Stomach (tissue), 9 donors: ENCODE data around the gene ARID1B. TPM values are rescaled to one million over a fixed set of nuclear protein-coding genes. Genes with fewer than 3 reads are reported as not detected.
"Not testable (repeated sequence)": the region's sequence is repeated elsewhere in the genome, so short reads cannot be mapped to it uniquely, and the experiment has no call there.

ENCODE experiments used
- DNase-seq, 2 donors: peaks; one replicate each; pipeline versions ENCODE4 v3.0.0 to v3.0.0-alpha.2; 2013 to 2019
- H3K27ac ChIP-seq, 5 donors: fragments of 200-600 bp in 4 of 5; sonication (generic) in 4 of 5; one replicate each; pipeline ENCODE4 v1.5.1; 2013 to 2019; ENCODE audit warnings: mild to moderate bottlenecking in 1 of 5, moderate library complexity in 1 of 5
- H3K27me3 ChIP-seq, 3 donors: fragments of 200-600 bp; sonication (generic); one replicate each; pipeline ENCODE4 v1.5.1; 2017 to 2019; ENCODE audit warnings: mixed run types in 1 of 3
- H3K36me3 ChIP-seq, 4 donors: fragments of 200-600 bp; sonication (generic); 1 replicate in 3 of 4; 2 replicates in 1 of 4; pipeline ENCODE4 v1.5.1; 2016 to 2019
- H3K4me1 ChIP-seq, 4 donors: fragments of 200-600 bp; sonication (generic); one replicate each; pipeline ENCODE4 v1.5.1; 2016 to 2019
- H3K4me3 ChIP-seq, 4 donors: fragments of 200-600 bp; sonication (generic) in 3 of 4; one replicate each; pipeline ENCODE4 v1.5.1; 2016 to 2019; ENCODE audit warnings: mild to moderate bottlenecking in 1 of 4
- H3K9me3 ChIP-seq, 4 donors: fragments of 200-600 bp; sonication (generic); one replicate each; pipeline ENCODE4 v1.5.1; 2016 to 2019
- EP300 ChIP-seq: sonication (generic); formaldehyde crosslinking; IDR thresholded peaks from one replicate; pipeline ENCODE4 v1.6.1; 2017; ENCODE audit warnings: antibody characterized with exemption
- POLR2A ChIP-seq, 4 donors: fragments of 450-650 bp; IDR thresholded peaks; one replicate each; pipeline ENCODE4 v1.6.1; 2016; ENCODE audit warnings: antibody characterized with exemption in 4 of 4, control low read depth in 2 of 4, mild to moderate bottlenecking in 1 of 4, moderate library complexity in 1 of 4
- POLR2AphosphoS5 ChIP-seq, 3 donors: sonication (generic); formaldehyde crosslinking; IDR thresholded peaks; one replicate each; pipeline ENCODE4 v1.6.1; 2016; ENCODE audit warnings: antibody characterized with exemption in 3 of 3
- WGBS, 5 donors: extraction: QIAGEN DNeasy Blood & Tissue Kit in 3 of 5; methylation state at CpG; one replicate each; pipeline versions ENCODE4 v1.1.5 to v1.1.7; 2013 to 2018; 5-methylcytosine and 5-hydroxymethylcytosine counted together
- intact Hi-C: fragments of 100-400 bp; cut with DNase I; formaldehyde crosslinking; loops from one replicate; pipeline ENCODE4 v1.15.1; 2023; ENCODE audit warnings: low total_unique reads
- polyA plus RNA-seq, 3 donors: library from polyadenylated mRNA; stranded (reverse); fragments of 200-250 nt; gene quantifications; one replicate each; pipeline ENCODE4 v1.2.3, GENCODE V29; 2013
- total RNA-seq, 5 donors: library from RNA; depleted of rRNA; stranded (reverse); fragments of >200 nt; gene quantifications; one replicate each; pipeline versions ENCODE4 v1.1.0 to v1.2.3, GENCODE V29; 2014 to 2016
- TF ChIP-seq, protein P1 (sequence below), 7 experiments: fragments of 450-650 bp in 4 of 7; fragments of 200-600 bp in 3 of 7; sonication (generic) in 3 of 7; IDR thresholded peaks; one replicate each; pipeline ENCODE4 v1.5.1; 2016 to 2019; ENCODE audit warnings: antibody characterized with exemption in 7 of 7, control low read depth in 2 of 7, mild to moderate bottlenecking in 1 of 7
- donor health status: healthy with polysubstance abuse.
- donor health status: Bipolar disorder and iron deficiency.
- donor health status: healthy.

Gene ARID1B
- total and polyA plus RNA-seq, 8 donors = 8.8 to 183 (median 48.3) TPM

DNA sequence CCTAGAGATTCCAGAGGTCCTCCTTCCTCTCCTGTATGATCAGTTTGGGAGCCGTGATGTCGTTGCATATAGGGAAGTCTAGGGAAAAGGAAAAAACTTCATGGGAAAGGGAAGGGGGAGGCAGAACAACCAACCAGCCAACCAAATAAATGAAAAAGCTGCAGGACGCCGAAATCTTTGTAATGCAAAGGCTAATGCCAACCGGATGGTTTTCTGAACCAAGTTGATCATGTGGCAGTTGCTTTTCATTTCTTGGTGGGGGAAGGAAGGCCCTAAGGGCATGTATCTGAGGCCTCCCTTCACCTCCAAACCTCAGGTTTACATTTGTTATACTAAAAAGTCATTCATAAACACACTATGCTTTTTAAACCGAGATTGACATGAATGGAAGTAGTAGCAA is 167.2 kb downstream of the ARID1B start:
- no peaks in the 10 kb centered on the region for H3K9me3 ChIP-seq
- TF ChIP-seq EP300 (no peak), POLR2AphosphoS5 (IDR thresholded peaks at IDR 0.05) (no peak)
- H3K4me1 ChIP-seq = peaks cover 20 to 73% (median 38%) of the 10 kb centered on the region in 4 donors
- 88 to 97% (median 97%) methylated on average over 6 of the region's 6 CpGs for WGBS, 5 donors
- intact Hi-C loops = no loop called here
- no peaks in the 10 kb centered on the region for H3K27me3 ChIP-seq
- H3K4me3 ChIP-seq = no peak overlapping the region
- no peak overlapping the region for H3K27ac ChIP-seq
- DNase-seq = no peak
- no peaks in the 10 kb centered on the region for H3K36me3 ChIP-seq

DNA sequence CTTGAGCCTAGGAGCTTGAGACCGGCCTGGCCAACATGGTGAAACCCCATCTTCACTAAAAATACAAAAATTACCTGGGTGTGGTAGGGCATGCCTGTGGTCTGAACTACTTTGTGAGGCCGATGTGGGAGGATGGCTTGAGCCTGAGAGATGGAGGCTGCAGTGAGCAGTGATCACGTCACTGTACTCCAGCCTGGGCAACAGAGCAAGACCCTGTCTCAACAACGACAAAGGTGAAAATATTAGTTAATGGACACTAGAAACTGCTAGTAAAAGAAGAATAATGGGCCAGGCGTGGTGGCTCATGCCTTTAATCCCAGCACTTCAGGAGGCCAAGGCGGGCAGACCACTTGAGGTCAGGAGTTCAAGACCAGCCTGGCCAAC is 168.6 kb downstream of the ARID1B start:
- H3K9me3 ChIP-seq, DNase-seq, H3K27ac ChIP-seq, H3K4me3 ChIP-seq, H3K36me3 ChIP-seq, intact Hi-C loops, H3K27me3 ChIP-seq: not testable (repeated sequence)
- peaks cover 16 to 72% (median 33%) of the 10 kb centered on the region in 4 donors for H3K4me1 ChIP-seq
- 95 to 99% (median 97%) methylated on average over 6 of the region's 6 CpGs for WGBS, 5 donors

DNA sequence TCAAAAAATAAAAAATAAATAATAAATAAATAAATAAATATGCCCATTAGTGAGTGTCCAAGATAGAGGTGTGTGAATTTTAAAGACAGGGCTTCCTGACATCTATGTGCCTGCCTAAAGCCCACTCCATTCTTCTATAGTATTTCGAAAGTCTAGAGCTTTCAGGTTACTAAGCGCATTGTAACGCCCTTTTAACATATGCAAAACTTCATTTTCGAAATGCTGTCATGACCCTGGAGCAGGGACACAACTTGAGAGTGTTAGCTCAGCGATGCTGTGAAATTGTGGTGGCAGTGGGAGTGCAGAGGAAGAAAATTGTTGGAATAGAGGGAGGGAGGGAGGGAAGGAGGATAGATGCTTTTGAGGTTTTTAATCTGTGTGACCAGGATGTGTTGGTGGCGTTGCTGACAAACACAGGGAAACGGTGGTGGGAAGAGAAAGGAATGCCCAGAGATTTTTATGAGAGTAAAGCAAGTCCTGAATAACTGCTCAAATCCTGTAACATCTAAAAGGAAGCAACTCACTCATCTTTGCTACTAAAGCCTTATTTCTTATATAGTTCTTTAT is 169.3 kb downstream of the ARID1B start:
- TF ChIP-seq EP300 (no peak), POLR2AphosphoS5 (IDR thresholded peaks at IDR 0.05) (no peak), POLR2A (IDR thresholded peaks at IDR 0.05) (no peak)
- TF ChIP-seq, protein P1, sequence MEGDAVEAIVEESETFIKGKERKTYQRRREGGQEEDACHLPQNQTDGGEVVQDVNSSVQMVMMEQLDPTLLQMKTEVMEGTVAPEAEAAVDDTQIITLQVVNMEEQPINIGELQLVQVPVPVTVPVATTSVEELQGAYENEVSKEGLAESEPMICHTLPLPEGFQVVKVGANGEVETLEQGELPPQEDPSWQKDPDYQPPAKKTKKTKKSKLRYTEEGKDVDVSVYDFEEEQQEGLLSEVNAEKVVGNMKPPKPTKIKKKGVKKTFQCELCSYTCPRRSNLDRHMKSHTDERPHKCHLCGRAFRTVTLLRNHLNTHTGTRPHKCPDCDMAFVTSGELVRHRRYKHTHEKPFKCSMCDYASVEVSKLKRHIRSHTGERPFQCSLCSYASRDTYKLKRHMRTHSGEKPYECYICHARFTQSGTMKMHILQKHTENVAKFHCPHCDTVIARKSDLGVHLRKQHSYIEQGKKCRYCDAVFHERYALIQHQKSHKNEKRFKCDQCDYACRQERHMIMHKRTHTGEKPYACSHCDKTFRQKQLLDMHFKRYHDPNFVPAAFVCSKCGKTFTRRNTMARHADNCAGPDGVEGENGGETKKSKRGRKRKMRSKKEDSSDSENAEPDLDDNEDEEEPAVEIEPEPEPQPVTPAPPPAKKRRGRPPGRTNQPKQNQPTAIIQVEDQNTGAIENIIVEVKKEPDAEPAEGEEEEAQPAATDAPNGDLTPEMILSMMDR (IDR thresholded peaks at IDR 0.05) = no peak
- no peak overlapping the region for H3K4me3 ChIP-seq
- H3K27me3 ChIP-seq = no peaks in the 10 kb centered on the region
- no peak for DNase-seq
- peaks cover 9 to 71% (median 30%) of the 10 kb centered on the region in 4 donors for H3K4me1 ChIP-seq
- H3K9me3 ChIP-seq = no peaks in the 10 kb centered on the region
- H3K27ac ChIP-seq = no peak overlapping the region
- no peaks in the 10 kb centered on the region for H3K36me3 ChIP-seq
- 82 to 90% (median 89%) methylated on average over 7 of the region's 7 CpGs for WGBS, 5 donors
- intact Hi-C loops = no loop called here

DNA sequence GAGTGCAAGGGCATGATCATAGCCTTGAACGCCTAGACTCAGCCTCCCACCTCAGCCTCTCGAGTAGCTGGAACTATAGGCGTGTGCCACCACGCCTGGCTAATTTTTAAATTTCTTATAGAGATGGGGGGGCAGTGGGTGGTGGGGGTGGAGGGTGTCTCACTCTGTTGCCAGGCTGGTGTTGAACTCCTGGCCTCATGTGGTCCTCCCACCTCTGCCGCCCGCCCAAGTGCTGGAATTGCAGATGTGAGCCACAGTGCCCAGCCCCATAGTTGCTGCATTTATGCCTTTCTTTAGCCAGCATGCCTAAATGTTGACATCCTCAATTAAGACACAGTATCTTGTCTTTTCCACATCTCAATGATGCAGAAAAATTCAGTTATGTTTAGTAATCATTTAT is 171.1 kb downstream of the ARID1B start:
- no peaks in the 10 kb centered on the region for H3K36me3 ChIP-seq
- no peak overlapping the region for H3K27ac ChIP-seq
- H3K9me3 ChIP-seq = no peaks in the 10 kb centered on the region
- intact Hi-C loops = no loop called here
- H3K27me3 ChIP-seq = no peaks in the 10 kb centered on the region
- 94 to 97% (median 96%) methylated on average over 6 of the region's 6 CpGs for WGBS, 5 donors
- TF ChIP-seq POLR2A (IDR thresholded peaks at IDR 0.05) = no peak
- no peak for TF ChIP-seq EP300
- TF ChIP-seq, protein P1 (IDR thresholded peaks at IDR 0.05) = no peak
- TF ChIP-seq POLR2AphosphoS5 (IDR thresholded peaks at IDR 0.05) = no peak
- H3K4me3 ChIP-seq = no peak overlapping the region
- no peak for DNase-seq
- H3K4me1 ChIP-seq = peaks cover 8 to 64% (median 30%) of the 10 kb centered on the region in 4 donors

DNA sequence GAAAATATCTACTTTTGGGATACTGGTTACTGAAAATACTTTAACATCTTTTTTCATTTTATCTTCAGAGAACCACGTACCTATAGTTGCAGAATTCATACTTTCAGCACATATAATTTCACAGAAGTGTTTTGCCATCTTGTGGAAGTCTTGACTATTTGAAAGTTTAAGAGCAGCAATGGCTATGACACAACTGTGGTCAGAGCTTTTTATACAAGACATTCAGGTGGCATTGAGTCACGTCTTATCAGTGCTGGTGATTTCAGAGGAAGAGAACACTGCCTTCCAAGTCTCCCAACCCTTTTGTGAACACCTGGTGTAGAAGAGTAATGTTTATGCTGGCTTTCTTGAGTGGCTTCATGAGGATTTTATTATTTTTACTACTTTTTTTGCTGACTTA is 171.6 kb downstream of the ARID1B start:
- no peak for DNase-seq
- no peaks in the 10 kb centered on the region for H3K9me3 ChIP-seq
- 58 to 69% (median 66%) methylated on average over 2 of the region's 2 CpGs for WGBS, 5 donors
- H3K27ac ChIP-seq = peak overlapping the region in 1 of 5 donors; percentile 2
- TF ChIP-seq EP300 (no peak), POLR2A (IDR thresholded peaks at IDR 0.05) (no peak), POLR2AphosphoS5 (IDR thresholded peaks at IDR 0.05) (no peak)
- TF ChIP-seq, protein P1 (IDR thresholded peaks at IDR 0.05) = no peak
- H3K4me3 ChIP-seq = no peak overlapping the region
- no peaks in the 10 kb centered on the region for H3K27me3 ChIP-seq
- intact Hi-C loops = no loop called here
- H3K36me3 ChIP-seq = no peaks in the 10 kb centered on the region
- peaks cover 8 to 67% (median 33%) of the 10 kb centered on the region in 4 donors for H3K4me1 ChIP-seq
